Measurements from ENCODE around the gene SCRN2. TPM values are rescaled to one million over a fixed set of nuclear protein-coding genes. Genes with fewer than 3 reads are reported as not detected.

SCRN2 gene
- total RNA-seq, 3 donors from 2014 or later (not counting 1 experiment from before 2014, with no cell fraction given), result 33.7 to 38.0 (median 35.7) TPM

DNA sequence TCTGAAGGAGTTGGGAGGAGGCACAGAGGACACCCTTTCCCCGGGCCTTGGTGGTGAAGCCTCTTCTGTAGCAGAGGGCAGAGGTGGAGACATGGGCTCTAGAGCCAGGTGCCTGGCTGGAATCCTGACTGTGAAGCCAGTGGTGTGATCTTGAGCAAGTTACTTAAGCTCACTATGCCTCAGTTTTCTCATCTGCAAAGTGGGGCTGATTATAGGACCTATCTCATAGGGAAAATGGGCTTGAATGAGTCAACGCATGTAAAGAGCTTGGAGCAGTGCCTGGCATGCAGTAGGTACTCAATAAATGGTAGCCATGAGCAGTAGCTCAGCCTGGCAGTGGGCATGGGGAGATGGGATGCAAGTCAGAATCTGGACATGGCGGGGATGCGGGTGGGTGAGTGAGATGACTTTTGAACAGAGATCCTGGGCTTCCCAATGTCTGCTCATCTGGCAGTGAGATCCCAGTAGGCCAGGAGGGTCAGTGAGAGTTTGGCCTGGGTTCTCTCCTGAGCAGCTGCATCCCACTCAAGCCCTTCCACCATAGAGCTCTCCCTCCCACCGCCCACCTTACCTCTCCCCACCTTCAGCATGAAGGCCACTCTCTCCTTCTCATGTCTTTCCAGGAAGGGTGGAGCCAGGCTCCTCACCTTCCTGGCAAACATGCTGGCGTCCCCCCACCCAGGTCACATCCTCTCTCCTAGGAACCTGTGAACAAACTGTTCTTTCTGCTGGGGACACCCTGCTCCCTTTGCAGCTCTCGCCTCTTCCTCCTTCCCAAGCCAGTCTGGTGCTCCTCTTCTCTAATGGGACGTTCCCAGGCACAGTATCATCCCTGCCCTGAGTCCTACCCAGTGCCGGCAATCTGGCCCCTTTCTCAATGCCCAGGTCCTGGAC lies 41.9 kb upstream of the SCRN2 start:
- no peak overlapping the region for H3K4me3 ChIP-seq (ENCODE audit: low read length)
- peaks cover 8% of the 10 kb centered on the region for H3K4me1 ChIP-seq (ENCODE audit: control insufficient read depth, insufficient read depth, low read length)
- ATAC-seq, result no peak
- Mint-ChIP-seq H3K4me1 (peaks cover 0 to 6% of the 10 kb centered on the region in 2 donors), H3K27me3 (ENCODE audit: low read depth in 2 of 2) (peaks cover 6 to 13% of the 10 kb centered on the region in 2 donors), H3K36me3 (no peaks in the 10 kb centered on the region), H3K27ac (no peak overlapping the region), H3K4me3 (no peak overlapping the region), H3K9me3 (no peaks in the 10 kb centered on the region)
- DNase-seq, result no peak
- intact Hi-C loops (cut with micrococcal nuclease), result no loop called here
- H3K36me3 ChIP-seq (ENCODE audit: control insufficient read depth, insufficient read depth, low read length), result no peaks in the 10 kb centered on the region
- no peak for TF ChIP-seq CTCF (IDR thresholded peaks at IDR 0.05)
- no peaks in the 10 kb centered on the region for H3K27me3 ChIP-seq (ENCODE audit: control insufficient read depth, insufficient read depth, low read length)
- WGBS (ENCODE audit: insufficient coverage), result 89% methylated on average over 8 of the region's 9 CpGs
- H3K9me3 ChIP-seq (ENCODE audit: control insufficient read depth, insufficient read depth, low read length), result no peaks in the 10 kb centered on the region
- H3K27ac ChIP-seq (ENCODE audit: low read length), result no peak overlapping the region

- Mint-ChIP-seq H3K36me3 (no peaks in the 10 kb centered on the region), H3K27ac (no peak overlapping the region), H3K9me3 (no peaks in the 10 kb centered on the region), H3K27me3 (ENCODE audit: low read depth in 2 of 2) (peaks cover 13% of the 10 kb centered on the region in 2 donors), H3K4me3 (no peak overlapping the region), H3K4me1 (peaks cover 0 to 6% of the 10 kb centered on the region in 2 donors)
- peak in 2 of 3 donors; percentile 40 to 49 for ATAC-seq
- intact Hi-C loops (cut with micrococcal nuclease), result no loop called here
- no peak for TF ChIP-seq CTCF (IDR thresholded peaks at IDR 0.05)
- H3K27ac ChIP-seq (ENCODE audit: low read length), result no peak overlapping the region
- WGBS (ENCODE audit: insufficient coverage), result 20% methylated on average over 7 of the region's 7 CpGs
- H3K4me1 ChIP-seq (ENCODE audit: control insufficient read depth, insufficient read depth, low read length), result peaks cover 8% of the 10 kb centered on the region
- DNase-seq, result no peak
- no peaks in the 10 kb centered on the region for H3K9me3 ChIP-seq (ENCODE audit: control insufficient read depth, insufficient read depth, low read length)
- H3K4me3 ChIP-seq (ENCODE audit: low read length), result no peak overlapping the region
- no peaks in the 10 kb centered on the region for H3K36me3 ChIP-seq (ENCODE audit: control insufficient read depth, insufficient read depth, low read length)
- no peaks in the 10 kb centered on the region for H3K27me3 ChIP-seq (ENCODE audit: control insufficient read depth, insufficient read depth, low read length)
These were observed 41.2 kb upstream of the SCRN2 start for GRCh38 chr17:47882247-47882646.

- intact Hi-C loops (cut with micrococcal nuclease), result no loop called here
- Mint-ChIP-seq H3K9me3 (no peaks in the 10 kb centered on the region), H3K36me3 (no peaks in the 10 kb centered on the region)
These were observed 38.8 kb upstream of the SCRN2 start for GRCh38 chr17:47879776-47880454.

More at GRCh38 chr17:47879776-47880454, 38.8 kb upstream of the SCRN2 start:
- Histone ChIP-seq H3K4me1 (ENCODE audit: control insufficient read depth, insufficient read depth, low read length) (peaks cover 8% of the 10 kb centered on the region), H3K27ac (ENCODE audit: low read length) (no peak overlapping the region), H3K9me3 (ENCODE audit: control insufficient read depth, insufficient read depth, low read length) (no peaks in the 10 kb centered on the region), H3K27me3 (ENCODE audit: control insufficient read depth, insufficient read depth, low read length) (no peaks in the 10 kb centered on the region), H3K36me3 (ENCODE audit: control insufficient read depth, insufficient read depth, low read length) (no peaks in the 10 kb centered on the region), H3K4me3 (ENCODE audit: low read length) (no peak overlapping the region)
- Mint-ChIP-seq H3K4me1 (peaks cover 0 to 6% of the 10 kb centered on the region in 2 donors), H3K4me3 (no peak overlapping the region), H3K27ac (no peak overlapping the region), H3K27me3 (ENCODE audit: low read depth in 2 of 2) (peaks cover 20 to 26% of the 10 kb centered on the region in 2 donors)
- ATAC-seq, result no peak
- 84% methylated on average over 5 of the region's 8 CpGs for WGBS (ENCODE audit: insufficient coverage)
- no peak for DNase-seq
- TF ChIP-seq CTCF (IDR thresholded peaks at IDR 0.05), result no peak

Measured in natural killer cell (primary cell).